Esophagus muscularis mucosa (tissue), 3 donors: ENCODE data around the gene FAM111A.
"Not testable (repeated sequence)": the region's sequence is repeated elsewhere in the genome, so short reads cannot be mapped to it uniquely, and the experiment has no call there.

Experiments
- CTCF ChIP-seq, 3 experiments: fragments of 200-600 bp in 2 of 3; fragments of 450-650 bp in 1 of 3; sonication (generic) in 2 of 3; IDR thresholded peaks; one replicate each; pipeline ENCODE4 v1.5.1; 2017 to 2019; ENCODE audit warnings: antibody characterized with exemption in 3 of 3, mild to moderate bottlenecking in 2 of 3, moderate library complexity in 1 of 3
- POLR2AphosphoS5 ChIP-seq, 2 donors: sonication (generic); formaldehyde crosslinking; IDR thresholded peaks; one replicate each; pipeline ENCODE4 v1.6.1; 2017; ENCODE audit warnings: antibody characterized with exemption in 2 of 2

- not testable (repeated sequence) for TF ChIP-seq CTCF, POLR2AphosphoS5 (IDR thresholded peaks at IDR 0.05)
These were observed 44.7 kb upstream of the FAM111A start for GRCh38 chr11:59097938-59098337.
